Bone marrow (tissue), 2 donors: Measurements from ENCODE around the gene NEK5.

ENCODE experiments used
- DNase-seq, 2 donors: peaks; one replicate each; lab custom pipeline; 2025; lab: John Stamatoyannopoulos, UW

The NEK5 gene

DNA sequence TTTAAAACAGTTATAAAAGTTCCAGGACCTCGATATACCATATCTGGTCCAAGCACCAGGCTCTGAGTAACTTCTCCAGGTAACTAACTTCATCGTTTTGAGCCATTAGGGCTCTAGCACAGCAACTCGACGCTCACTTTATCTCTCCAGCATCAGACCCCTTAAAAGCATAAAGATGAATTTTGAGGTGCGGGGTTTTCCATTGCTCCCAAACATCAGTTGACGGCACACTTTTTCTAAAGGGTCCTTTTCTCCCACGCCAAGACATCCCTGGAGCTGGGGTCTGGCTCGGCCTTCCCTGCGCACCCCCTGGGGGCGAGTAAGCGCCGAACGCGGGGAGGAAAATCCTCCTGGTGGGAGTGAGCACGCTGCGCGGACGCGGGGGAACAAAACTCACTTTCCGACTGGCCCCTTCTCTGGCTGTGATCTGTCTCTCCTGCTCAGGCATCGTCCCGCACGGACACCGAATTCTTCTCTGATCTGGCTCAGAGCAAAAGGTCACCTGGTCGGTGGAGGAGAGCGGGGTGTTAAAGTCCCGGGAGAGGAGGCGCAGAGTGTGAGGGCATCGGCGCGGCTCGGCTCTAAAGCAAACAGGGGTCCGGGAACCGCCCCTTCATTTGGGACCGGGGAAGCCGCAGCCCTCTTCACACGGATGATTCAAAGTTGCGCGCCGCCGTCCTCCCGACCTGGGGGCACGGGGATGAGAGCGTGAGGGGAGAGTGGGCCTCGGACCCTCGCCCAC, 117.8 kb downstream of the NEK5 start, which contains the start of gene ATP7B:
Gene ATP7B (minus strand): TSS at position 561 of the 742 bp plus-strand sequence. CDS start 113 bp downstream, at position 448.
- DNase-seq = peak in 1 of 2 donors; percentile 7

DNA sequence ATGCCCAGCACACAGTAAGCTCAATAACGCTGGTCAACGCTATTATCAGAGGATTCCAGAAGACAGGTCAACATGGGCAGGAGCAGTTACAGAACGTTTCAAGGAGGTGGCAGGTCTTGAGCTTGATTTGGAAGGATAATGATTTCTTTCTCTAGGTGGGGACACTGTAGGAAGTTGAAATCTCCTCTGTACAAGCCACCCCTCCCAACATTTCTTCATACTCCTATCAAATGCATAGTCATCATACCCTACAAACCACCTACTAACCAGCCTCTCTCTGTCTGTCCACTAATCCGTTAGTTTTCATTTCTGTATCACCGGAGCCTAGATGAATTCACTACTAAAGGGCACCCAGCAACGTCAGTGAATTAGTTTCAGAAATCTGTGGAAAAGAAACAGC, 118.9 kb downstream of the NEK5 start:
- DNase-seq = no peak

DNA sequence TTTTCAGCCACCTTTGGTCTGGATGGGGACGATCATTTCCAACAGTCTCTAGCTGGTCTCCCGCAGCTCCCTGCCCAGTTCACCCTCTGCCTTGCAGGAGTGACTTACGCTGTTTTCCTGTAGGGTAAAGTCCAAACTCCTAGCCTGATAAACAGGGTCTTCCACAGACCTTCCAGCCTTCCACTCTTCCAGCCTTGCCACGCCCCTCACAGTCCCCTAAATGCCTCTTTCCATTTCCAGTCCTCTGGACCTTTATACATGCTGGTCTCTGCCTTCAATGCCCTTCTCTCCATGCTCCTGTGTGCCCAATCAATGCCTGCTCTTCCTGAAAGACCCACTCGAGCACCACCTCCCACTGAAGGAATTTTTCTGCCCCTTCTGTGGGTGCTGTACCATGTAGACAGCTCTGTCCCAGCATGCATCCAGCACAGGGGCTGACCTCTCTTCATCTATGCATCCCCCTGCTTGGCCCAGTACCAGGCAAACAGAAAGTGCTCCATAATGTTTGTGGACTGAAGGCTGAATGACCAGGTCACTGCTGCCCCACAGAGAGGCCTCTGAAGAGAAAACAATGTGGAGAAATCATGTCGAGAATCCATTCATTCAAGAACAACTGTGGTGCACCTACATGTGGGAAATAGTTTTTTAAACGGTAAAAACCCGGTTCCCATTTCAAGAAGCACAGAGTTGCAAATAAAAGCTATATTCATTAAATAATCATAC, 122.2 kb downstream of the NEK5 start:
- DNase-seq = no peak

DNA sequence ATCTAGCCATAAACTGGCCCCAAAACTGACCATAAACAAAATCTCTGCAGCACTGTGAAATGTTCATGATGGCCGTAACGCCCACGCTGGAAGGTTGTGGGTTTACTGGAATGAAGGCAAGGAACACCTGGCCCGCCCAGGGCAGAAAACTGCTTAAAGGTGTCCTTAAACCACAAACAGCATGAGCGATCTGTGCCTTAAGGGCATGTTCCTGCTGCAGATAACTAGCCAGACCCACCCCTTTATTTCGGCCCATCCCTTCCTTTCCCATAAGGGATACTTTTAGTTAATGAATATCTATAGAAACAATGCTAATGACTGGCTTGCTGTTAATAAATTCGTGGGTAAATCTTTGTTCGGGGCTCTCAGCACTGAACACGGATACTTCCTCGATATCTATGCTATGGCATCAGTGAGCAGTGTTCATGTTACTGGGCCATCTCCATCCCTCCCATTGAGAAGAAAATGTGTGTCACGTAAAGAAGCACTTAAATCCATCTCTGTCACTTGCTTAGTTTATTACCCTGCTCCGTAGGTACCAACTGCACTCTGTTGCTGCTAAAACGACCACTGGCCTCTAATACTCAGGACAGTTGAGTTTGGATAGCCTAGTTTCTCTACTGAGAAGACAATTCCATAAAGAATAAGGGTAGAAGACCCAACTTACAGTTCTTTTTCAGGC, 122.9 kb downstream of the NEK5 start:
- DNase-seq = no peak

DNA sequence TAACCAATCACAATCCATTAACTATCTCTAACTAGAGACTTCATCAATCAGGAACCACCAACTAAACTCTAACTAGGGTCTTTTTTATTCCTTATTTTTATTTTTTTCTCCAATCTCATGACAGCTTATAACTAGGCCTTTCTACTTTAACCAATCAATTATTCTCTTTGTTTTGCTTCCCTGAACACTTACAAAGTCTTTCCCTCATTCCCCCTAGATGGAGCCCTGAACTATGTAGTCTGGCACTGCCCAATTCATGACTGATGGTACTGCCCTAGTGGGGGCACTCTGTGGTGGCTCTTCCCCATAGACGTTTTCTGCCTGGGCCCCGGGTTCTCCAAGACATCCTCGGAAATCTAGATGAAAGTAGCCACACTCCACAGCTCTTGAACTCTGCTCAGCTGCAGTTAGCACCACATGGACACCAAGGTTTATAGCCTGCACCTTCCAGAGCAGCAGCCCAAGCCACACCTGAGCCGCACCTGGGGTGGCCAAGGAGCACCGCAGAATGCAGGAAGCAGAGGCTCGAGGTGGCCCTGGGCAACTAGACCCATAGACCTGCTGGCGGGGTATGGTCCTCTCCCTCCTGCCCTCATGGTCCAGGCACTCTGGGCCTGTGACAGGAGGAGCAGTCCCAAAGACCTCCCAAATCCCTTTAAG, 124.2 kb downstream of the NEK5 start:
- DNase-seq = no peak

DNA sequence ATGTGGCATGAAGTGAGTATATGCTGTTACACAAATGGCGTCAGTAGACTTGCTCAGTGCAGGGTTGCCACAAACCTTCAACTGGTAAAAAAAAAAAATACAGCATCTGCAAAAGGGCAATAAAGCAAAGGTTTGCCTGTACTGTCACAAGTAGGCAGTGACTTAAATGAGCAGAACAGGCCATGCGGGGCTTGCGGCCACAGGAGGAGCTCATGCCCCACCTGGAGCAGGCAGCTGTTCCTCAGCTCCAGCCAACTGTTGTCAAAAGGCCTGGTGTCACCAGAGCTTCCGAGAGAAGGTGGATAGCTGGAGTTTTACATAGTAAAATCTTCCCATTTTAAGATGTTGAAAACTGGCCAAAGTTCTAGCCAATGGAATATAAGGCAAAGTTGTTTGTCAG, 125.3 kb downstream of the NEK5 start:
- no peak for DNase-seq

DNA sequence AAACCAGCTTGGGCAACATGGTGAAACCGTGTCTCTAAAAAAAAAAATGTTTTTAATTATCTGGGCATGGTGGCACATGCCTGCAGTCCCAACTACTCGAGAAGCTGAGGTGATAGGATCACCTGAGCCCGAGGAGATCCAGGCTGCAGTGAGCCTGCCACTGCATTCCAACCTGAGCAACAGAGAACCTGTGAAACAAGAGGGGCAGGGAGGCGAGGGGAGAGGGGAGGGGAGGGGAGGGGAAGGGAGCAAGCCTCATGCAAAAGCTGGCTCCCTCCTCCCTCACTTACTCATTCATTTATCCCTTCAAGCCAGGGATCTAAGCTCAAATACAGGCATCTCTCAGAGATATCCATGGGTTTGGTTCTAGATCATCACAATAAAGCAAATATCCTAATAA, 126.5 kb downstream of the NEK5 start:
- no peak for DNase-seq

DNA sequence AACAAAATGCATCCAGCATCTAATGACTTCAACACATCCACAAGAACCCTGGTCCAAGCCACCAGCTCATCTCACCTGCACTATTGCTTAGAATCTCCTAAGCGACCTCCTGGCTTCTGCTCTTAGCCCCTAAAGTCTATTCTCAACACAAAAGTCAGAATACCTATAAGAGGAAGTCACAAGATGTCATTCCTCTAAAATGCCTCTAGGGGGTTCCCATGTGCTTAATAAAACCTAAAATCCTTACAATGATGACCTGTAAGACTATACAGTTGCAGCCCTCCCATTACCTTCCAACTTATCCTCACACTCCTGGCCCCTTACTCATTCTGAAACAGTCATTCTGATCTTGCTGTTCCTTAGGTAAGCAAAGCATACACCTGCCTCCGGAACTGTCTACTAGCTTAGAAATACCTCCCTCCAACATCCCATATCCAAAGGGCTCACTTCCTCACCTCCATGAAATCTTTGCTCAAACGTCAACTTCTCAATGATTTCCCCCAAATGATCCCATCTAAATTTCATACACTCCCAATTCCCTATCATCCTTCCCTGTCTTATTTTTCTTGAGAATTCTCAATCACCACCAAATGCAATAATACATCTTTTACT, 127.6 kb downstream of the NEK5 start:
- peak in 1 of 2 donors; percentile 44 for DNase-seq

DNA sequence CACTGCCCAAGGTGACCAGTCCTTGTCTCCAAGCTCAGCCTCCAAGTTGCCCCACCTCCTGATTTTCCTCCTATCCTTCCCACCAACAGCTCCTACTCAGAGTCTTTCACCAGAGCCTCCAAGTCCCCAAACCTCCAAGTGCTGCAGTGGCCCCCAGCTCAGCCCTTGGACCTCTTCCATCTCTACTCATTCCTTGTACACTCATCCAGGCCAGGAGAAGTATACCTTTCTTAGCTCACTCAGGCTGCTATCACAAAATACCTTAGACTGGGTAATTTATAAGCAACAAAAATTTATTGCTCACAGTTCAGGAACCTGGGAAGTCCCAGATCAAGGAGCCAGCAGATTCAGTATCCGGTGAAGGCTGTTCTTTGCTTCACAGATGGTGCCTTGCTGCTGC, 129.0 kb downstream of the NEK5 start:
- DNase-seq = no peak

DNA sequence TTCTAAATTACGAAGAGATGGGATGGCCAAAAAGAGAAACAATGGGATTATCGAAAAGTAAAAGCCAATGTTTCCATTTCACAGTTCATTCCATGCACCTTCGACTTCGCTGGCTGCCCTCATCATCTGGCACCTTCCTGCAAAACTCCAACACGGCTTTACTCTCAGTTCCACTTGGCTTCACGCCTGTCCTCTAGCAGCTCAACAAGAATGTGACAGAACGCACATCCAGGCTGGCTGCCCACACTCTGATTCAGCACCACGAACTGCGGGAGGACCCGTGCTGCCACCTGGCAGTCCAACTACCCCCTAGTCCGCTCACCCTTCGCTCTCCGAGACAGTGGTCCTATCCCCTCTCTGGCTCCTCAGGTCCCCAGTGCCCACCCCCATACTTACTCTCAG, 129.4 kb downstream of the NEK5 start:
- no peak for DNase-seq

DNA sequence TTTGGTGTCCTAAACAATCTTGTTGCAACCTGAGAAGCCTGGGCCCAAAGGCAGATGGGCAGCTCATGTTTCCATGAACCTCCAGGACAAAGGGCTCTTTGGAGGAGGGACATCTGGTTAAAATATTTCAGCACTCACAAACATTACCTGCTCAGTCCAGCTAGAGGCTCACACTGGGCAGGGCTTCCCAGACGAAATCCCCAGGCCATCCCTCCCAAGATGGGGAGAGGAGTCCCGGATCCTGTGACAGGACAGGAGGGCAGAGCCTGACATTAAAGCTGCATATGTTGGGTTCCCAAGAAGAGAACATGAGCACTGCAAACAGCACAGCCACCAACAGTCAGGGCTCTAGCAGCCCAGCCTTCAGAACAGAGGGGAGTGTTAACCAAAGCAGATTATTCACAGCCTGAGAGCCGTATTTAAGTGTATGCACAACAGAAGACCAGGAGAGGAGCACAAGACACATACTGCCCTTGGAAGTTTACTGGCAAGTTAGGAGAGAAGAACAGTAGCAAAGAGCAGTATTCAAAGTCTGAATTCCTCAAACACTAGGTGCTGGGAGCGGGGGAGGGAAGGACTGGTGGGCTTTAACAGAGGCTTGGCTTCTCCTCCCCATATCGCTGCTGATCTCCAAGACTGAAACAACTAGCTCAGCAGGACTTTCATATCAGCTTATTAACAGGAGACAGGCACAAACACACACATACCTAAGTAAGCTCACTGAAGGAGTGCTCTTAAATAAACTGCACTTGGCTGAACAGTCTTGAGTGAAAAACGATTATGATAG, 130.0 kb downstream of the NEK5 start:
- no peak for DNase-seq

DNA sequence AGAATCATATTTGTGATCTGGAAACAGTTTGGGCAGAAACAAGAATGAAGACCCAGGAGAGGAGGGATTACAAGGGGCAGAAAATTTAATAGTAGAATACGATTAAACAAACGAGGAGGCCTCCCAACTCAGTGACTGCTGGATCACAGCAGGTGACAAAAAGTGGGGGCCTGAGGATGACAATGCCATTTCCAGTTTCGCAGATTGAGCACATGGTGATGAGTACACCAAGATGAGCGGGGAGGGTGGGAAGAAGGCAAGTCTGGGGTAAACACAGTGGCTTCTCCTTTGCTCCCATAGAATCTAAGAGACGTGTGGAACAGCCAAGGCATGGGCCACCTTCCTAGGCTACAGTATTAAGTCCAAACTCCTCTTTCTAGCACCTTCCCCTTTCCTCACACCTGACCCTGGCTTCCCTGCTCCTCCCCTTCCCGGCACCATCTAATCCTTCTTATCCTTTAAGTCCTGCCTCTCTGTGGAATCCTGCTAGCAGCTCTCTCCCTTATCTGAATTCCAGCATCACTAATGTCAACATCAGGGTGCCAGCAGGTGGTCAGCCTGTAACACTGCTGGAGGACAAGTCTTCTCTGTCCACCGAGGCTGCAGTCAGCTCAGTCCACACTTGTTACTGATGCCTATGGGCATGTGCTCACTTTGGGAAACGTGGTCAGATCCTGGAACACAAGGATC, 131.1 kb downstream of the NEK5 start:
- no peak for DNase-seq

DNA sequence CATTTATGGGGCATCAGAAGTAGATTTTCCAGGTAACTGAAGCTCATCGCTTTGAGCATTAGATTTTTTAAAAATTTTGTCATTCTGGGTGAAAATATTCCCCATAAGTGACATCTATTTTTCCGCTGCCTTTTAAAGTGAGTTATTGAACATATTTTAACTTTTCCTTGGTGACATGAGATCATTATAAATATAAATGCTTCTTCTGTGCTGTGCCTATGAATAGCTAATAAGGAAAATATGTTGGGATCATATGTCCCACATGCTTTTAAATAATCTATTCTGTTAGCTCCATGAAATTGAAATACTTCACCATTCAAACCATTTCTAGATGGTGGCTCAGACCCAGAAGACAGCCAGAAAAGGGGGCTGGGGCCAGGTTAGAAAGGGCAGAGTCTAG, 131.7 kb downstream of the NEK5 start:
- no peak for DNase-seq

DNA sequence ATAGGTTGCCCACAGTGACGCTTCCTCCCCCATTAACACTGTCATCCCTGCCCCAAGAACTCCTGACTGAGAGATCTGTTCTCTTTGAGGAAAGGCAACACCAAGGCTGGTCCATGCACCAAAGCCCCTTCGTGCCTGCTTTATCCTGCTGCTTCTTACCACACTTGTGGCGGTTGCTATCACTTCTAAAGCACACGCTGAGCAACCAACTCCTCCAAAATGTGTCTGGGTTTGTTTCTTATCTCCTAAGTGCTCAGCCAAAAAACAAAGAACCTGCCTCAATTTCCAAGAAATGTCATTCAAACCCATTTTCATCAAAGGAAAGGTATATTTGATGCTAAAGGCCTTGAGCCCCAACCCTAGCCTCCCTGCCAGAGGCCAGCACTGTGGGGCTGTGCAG, 132.2 kb downstream of the NEK5 start:
- no peak for DNase-seq

DNA sequence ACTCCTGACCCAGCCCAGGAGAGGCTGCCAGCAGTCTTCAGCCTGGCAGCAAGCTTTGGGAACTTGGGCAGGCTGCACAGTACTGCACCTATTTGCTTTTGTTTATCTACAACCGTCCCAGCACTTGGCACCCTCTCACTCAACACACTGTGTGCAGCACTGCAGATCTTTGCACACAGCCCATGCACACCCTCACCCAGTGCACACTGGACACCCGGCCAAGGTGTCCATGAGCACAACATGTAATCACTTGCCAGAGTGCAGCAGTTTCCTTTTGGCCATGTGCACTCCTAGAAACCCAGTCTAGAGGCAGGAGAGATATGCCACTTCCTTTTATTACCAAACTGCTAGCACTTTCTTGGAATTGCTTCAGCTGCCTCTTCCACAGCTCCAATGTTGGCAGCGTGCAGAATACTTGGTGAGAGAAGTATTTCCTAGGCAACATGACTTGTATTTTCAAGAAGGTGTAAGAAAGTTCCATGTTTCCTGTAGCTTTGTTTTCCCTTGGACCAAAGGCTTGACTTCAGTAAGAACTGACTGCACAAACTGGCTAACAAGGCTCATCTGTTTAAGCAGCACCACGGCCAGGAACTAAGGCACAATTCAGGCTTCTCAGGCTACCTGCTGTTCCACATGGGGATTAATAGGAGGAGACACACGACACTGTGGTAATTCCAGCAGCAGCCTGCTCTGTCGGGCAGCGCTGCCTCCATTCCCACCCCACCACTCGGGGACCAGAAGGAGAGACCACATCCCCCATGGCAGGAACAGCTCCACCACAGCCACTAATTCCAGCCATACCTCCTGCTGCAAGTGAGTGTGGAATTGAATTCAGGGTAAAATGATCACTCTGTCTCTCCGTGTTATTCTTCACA, 133.0 kb downstream of the NEK5 start:
- DNase-seq = peak in 1 of 2 donors; percentile 47

DNA sequence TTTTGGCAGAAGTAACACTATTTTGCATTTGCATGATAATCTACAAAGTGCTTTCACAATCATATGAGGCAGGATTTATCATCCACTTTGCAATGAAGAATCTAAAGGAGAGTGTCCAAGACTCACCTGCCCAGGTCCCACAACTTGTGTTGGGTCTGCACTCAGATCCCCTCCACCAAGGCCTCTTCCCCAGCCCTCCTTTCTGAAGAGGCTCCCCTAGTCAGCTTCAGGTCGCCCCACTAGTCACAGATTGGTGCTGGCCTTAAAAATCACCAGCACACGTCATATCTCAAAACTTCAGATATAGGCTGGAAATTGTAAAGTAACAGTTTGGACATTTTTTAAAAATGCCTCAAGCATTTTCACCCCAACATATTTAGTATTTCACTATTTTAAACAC, 135.2 kb downstream of the NEK5 start:
- no peak for DNase-seq

DNA sequence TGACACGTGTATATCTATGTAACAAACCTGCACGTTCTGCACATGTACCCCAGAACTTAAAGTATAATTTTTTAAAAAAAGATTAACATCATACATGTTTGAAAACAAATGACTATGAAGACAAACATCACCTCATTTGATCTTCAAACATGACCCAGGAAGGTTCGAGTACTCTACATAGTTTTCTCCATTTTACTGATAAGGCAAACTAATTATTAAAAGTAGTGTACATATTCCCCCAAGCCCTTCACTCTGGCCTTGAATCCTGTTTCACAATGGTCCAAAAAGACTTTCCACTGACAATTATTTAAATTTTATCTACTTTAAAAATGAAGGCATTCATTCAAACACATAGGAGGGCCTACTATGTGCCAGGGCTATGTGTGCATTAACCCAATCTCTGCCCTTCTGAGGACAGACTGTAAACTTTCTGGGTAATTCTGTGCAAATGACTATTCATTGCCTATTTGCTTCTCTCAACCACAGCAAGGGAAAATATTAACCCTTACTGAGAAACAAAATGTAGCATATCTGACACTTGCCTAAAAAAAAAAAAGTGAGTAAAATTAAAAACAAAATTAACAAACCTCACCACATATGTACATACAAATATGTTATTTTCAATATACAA, 139.8 kb downstream of the NEK5 start:
- DNase-seq = no peak
